B cell (primary cell): ENCODE data around the gene DNAJC7.

Experiments used
- EZH2 ChIP-seq: IDR thresholded peaks from 2 replicates; pipeline ENCODE4 v1.6.1; 2012; ENCODE audit warnings: borderline replicate concordance, low read depth, mild to moderate bottlenecking, moderate library complexity, low read length; ENCODE audit not compliant: insufficient read depth, poor library complexity, severe bottlenecking
- TF ChIP-seq, protein P1 (sequence below): fragments of 200-600 bp; IDR thresholded peaks from one replicate; pipeline ENCODE4 v1.8.0; 2022; ENCODE audit warnings: antibody characterized with exemption, mild to moderate bottlenecking

DNA sequence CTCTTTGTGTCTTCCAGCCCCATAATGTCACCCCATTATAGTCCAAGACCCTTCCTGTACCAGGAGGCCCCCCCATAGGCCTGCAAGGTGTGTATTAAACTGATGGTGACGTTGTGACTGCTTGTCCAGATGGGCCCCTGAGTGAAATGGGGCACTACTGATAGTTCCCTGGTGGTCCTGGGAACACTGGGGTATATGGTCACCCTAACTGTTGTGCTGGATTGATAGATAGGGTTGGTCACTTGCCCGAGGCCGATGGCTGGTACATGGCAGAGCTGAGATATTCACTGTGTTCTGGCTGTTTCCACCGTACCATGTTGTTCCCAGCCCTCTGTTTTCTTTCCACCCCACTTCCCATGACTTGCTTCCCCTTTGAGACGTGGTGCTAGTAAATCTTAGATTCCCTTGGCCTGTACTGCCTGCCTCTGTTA lies 46.3 kb downstream of the DNAJC7 start:
- TF ChIP-seq, protein P1, sequence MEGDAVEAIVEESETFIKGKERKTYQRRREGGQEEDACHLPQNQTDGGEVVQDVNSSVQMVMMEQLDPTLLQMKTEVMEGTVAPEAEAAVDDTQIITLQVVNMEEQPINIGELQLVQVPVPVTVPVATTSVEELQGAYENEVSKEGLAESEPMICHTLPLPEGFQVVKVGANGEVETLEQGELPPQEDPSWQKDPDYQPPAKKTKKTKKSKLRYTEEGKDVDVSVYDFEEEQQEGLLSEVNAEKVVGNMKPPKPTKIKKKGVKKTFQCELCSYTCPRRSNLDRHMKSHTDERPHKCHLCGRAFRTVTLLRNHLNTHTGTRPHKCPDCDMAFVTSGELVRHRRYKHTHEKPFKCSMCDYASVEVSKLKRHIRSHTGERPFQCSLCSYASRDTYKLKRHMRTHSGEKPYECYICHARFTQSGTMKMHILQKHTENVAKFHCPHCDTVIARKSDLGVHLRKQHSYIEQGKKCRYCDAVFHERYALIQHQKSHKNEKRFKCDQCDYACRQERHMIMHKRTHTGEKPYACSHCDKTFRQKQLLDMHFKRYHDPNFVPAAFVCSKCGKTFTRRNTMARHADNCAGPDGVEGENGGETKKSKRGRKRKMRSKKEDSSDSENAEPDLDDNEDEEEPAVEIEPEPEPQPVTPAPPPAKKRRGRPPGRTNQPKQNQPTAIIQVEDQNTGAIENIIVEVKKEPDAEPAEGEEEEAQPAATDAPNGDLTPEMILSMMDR: no peak
- no peak for TF ChIP-seq EZH2
